Cardiac fibroblast (primary cell): ENCODE measurements around the gene MNAT1.
"Not testable (repeated sequence)": the region's sequence is repeated elsewhere in the genome, so short reads cannot be mapped to it uniquely, and the experiment has no call there.

Experiments used
- DNase-seq, 2 donors: peaks; one replicate each; pipeline versions ENCODE4 v3.0.0 to v3.0.0-alpha.2; 2010; ENCODE audit warnings: low read depth in 2 of 2
- H3K4me3 ChIP-seq, 2 donors: replicated peaks in 1 of 2; 1 replicate in 1 of 2; 2 replicates in 1 of 2; pipeline ENCODE4 v1.5.1; 2011; ENCODE audit warnings: low read depth in 2 of 2, low read length in 2 of 2, mild to moderate bottlenecking in 2 of 2, moderate library complexity in 1 of 2
- TF ChIP-seq, protein P1 (sequence below): IDR thresholded peaks from one replicate; pipeline ENCODE4 v1.5.1; 2011; ENCODE audit warnings: low read depth, mild to moderate bottlenecking, low read length, inconsistent platforms

The MNAT1 gene

DNA sequence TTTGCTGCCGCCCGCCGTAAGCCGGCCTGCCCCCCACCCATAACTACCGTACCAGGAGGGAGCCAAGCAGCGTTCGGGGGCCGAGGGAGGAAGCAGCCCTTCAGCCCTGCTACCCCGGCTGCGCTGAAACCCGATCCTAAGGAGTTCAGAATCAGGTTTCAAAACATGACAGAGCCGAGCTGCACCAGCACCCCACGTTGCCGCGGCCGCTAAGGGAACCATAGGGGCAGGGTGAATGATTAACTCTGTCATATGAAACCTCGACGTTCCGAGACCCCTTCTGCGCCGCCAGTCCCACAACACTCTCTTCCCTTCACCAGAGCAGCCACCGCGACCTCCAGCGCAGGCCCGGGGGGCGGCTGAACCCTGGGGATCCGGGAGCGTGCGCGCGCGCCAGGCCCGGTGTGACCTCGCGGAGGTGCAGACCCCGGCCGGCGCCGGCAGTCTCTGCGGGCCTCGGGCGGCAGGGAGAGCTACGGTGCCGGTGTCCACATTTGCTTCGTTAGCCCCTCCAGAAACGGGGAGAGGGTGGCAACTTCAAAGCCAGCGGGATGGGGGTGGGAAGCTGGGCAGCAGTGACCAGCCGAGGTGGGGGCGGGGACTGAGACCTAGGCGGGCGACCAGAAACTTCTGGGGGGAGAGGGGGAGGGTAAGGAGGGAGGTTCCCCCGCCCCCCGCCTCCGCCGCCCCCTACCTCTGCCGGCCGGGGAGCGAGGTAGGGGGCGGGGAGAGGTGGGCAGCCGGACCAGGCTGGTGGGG lies 12.0 kb upstream of the MNAT1 start:
- peak; percentile 39 to 62 for DNase-seq
- TF ChIP-seq, protein P1, sequence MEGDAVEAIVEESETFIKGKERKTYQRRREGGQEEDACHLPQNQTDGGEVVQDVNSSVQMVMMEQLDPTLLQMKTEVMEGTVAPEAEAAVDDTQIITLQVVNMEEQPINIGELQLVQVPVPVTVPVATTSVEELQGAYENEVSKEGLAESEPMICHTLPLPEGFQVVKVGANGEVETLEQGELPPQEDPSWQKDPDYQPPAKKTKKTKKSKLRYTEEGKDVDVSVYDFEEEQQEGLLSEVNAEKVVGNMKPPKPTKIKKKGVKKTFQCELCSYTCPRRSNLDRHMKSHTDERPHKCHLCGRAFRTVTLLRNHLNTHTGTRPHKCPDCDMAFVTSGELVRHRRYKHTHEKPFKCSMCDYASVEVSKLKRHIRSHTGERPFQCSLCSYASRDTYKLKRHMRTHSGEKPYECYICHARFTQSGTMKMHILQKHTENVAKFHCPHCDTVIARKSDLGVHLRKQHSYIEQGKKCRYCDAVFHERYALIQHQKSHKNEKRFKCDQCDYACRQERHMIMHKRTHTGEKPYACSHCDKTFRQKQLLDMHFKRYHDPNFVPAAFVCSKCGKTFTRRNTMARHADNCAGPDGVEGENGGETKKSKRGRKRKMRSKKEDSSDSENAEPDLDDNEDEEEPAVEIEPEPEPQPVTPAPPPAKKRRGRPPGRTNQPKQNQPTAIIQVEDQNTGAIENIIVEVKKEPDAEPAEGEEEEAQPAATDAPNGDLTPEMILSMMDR, result no peak
- H3K4me3 ChIP-seq, result peak overlapping the region; percentile 84 to 85

DNA sequence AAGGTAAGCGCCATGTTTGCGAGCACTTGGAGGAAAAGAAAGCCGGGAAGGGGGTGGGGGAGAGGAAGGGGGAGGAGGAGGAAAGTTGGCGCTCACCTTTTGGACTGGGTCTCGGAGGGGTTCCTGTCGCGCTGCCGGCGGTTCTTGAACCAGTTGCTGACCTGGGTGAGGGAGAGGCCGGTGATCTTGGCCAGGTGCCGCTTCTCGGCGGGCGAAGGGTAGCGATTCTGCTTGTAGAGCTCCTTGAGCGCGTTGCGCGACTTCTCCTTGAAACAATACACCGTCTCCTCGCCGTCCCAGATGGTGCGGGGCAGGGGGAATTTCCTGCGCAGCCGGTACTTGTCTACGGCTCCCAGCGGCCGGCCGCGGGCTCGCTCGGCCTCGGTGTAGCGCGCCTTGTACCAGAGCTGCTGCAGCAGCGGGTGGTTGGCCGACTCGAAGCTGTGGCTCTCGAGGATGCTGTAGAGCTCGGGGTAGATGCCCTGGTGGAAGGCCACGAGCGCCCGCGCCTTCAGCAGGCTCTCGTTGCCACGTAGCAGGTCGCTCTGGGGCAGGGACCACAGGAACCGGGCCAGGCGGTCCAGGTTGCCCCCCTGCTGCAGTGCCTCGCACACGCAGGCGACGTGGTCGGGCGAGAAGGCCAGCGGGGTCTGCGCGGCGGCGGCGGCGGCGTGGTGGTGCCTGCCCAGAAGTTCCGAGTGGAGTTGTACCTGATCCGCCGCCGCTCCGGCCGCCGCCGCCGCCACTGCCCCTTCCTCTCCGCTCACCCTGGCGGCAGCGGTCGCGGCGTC lies 11.2 kb upstream of the MNAT1 start:
- peak; percentile 57 to 62 for DNase-seq
- H3K4me3 ChIP-seq, result peak overlapping the region; percentile 84 to 85
- TF ChIP-seq, protein P1, result no peak

DNA sequence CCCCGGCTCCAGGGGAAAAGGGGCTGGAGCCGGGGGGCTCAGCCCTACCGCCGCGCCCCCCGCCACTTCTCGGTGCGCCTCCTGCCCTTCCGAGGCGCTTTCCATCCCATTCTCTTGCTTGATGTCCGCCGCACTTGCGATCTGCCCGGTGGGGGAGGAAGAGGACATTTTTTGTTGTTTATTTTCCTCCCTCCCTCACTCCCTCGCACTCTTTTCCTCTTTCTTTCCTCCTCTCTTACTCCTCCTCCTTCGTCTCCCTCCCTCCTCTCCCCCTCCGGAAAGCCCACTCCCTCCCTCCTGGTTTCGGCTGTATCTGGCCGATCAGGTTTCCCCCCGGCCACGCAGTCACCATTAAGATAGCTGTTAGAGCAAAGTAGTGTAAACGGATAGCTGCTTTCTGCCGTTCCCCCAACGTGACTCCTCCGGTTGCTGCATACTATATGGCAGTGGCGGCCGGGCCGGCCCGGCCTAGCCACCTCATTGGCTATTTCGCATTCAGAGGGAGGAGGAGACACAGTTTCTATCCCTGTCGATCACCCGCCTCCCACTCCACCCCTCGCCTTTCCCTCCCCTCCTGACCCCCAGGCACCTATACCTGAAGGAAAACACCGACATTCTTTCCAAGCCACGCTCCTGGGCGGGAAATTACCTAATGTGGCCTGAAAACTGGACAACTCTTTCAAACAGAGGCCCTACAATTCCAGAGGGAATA lies 10.5 kb upstream of the MNAT1 start, which contains the start of gene SIX4:
Gene SIX4, minus strand, starts transcription at position 445 of the 712 bp plus-strand sequence. Its CDS starts 277 bp downstream, at position 168.
- peak within 1 kb of the TSS; percentile 84 to 85 for H3K4me3 ChIP-seq
- TF ChIP-seq, protein P1, result no peak
- peak; percentile 78 to 80 for DNase-seq

DNA sequence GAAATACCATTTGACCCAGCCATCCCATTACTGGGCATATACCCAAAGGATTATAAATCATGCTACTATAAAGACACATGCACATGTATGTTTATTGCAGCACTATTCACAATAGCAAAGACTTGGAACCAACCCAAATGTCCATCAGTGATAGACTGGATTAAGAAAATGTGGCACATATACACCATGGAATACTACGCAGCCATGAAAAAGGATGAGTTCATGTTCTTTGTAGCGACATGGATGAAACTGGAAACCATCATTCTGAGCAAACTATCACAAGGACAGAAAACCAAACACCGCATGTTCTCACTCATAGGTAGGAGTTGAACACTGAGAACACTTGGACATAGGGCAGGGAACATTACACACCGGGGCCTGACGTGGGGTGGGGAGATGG lies 3.3 kb upstream of the MNAT1 start:
- not testable (repeated sequence) for H3K4me3 ChIP-seq, DNase-seq

DNA sequence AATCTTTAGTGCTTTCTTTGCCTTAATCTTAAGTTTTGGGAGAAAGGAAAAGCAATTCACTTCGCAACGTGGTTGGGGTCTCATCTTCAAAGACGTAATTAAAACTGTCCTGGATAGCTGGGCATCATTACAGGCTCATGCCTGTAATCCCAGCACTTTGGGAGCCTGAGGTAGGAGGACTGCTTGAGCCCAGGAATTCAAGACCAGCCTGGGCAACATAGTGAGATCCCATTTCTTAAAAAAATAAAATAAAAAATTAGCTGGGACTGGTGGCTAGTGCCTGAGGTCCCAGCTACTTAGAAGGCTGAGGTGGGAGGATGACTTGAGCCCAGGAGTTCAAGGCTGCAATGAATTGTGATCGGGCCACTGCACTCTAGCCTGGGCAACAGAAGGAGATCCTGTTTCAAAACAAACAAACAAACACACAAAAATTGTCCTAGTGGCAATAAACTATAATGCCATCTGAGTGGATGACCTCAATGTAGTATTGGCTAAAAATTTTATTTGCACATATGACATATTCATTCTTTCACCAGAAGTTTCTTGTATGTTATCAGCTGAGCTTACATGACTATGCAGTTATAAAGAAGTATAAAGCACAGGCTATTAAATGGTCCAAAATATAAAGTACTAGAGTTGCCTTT lies 1.6 kb upstream of the MNAT1 start:
- no peak overlapping the region for H3K4me3 ChIP-seq
- TF ChIP-seq, protein P1, result no peak
- no peak for DNase-seq

DNA sequence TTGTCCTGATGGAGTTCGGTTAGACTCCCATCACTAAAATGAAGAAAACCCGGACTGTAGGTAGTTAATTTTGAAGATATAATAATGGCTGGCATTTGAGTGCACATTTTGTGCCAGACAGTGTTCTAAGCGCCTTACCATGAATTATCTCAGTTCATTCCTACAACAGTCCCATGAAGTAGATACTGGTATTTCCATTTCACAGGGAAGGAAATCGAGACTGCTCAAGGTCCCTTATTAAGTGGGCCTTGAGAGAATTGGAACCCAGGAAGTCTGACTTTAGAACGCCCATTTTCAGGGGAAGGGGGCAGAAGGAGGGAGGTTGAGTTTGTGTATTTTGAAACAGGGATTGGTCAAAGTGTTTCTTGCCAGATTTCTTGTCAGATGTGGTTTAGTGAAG lies 855 bp downstream of the MNAT1 start:
- DNase-seq, result no peak
- TF ChIP-seq, protein P1, result no peak
- peak overlapping the region; percentile 70 to 81 for H3K4me3 ChIP-seq
